GM23338 (cell line): ENCODE measurements around the gene SF3A1. TPM values are rescaled to one million over a fixed set of nuclear protein-coding genes. Genes with fewer than 3 reads are reported as not detected.

Experiments used
- ATAC-seq: fragments of 200-7000 bp; cut with Tn5 transposase; 3 replicates; pipeline ENCODE4 v1.9.1; 2020
- DNase-seq: peaks from one replicate; pipeline ENCODE4 v3.0.0-alpha.2; 2015; ENCODE audit warnings: low spot score
- H2AFZ ChIP-seq: fragments of 200-600 bp; sonication (generic); 2 replicates; pipeline ENCODE4 v1.8.0; 2016; ENCODE audit warnings: antibody characterized with exemption, mild to moderate bottlenecking, moderate library complexity
- H3F3A ChIP-seq: fragments of 200-600 bp; sonication (generic); replicated peaks from 2 replicates; pipeline ENCODE4 v1.8.0; 2017; ENCODE audit warnings: antibody characterized with exemption, mixed run types, low read depth
- H3K27ac ChIP-seq: fragments of 200-600 bp; sonication (generic); 2 replicates; pipeline ENCODE4 v1.6.1; 2016; ENCODE audit warnings: low read depth
- H3K27me3 ChIP-seq: fragments of 200-600 bp; sonication (generic); 2 replicates; pipeline ENCODE4 v1.8.0; 2016; ENCODE audit warnings: mild to moderate bottlenecking, mixed run types, moderate library complexity; ENCODE audit not compliant: insufficient read depth
- H3K36me3 ChIP-seq: fragments of 200-600 bp; sonication (generic); 2 replicates; pipeline ENCODE4 v1.8.0; 2016; ENCODE audit warnings: mild to moderate bottlenecking; ENCODE audit not compliant: insufficient read depth
- H3K4me1 ChIP-seq: fragments of 200-600 bp; sonication (generic); 2 replicates; pipeline ENCODE4 v1.8.0; 2016; ENCODE audit warnings: mild to moderate bottlenecking, moderate library complexity; ENCODE audit not compliant: insufficient read depth
- H3K4me2 ChIP-seq: fragments of 200-600 bp; sonication (generic); 2 replicates; pipeline ENCODE4 v1.7.1; 2017; ENCODE audit warnings: mixed run types
- H3K4me3 ChIP-seq: fragments of 200-600 bp; sonication (generic); 2 replicates; pipeline ENCODE4 v1.6.1; 2016; ENCODE audit warnings: mixed run types
- H3K79me2 ChIP-seq: fragments of 200-600 bp; sonication (generic); replicated peaks from 2 replicates; pipeline ENCODE4 v1.8.0; 2017; ENCODE audit warnings: mild to moderate bottlenecking; ENCODE audit not compliant: insufficient read depth
- H3K9me2 ChIP-seq: fragments of 200-600 bp; sonication (generic); 2 replicates; pipeline ENCODE4 v1.8.0; 2017; ENCODE audit not compliant: insufficient read depth
- H4K20me1 ChIP-seq: fragments of 200-600 bp; sonication (generic); replicated peaks from 2 replicates; pipeline ENCODE4 v1.8.0; 2017; ENCODE audit warnings: mild to moderate bottlenecking; ENCODE audit not compliant: insufficient read depth
- H3K27ac Mint-ChIP-seq: 2 replicates; pipeline ENCODE4 v1.8.0; 2020; ENCODE audit warnings: inconsistent platforms, mild to moderate bottlenecking, moderate library complexity, mixed read lengths
- H3K27me3 Mint-ChIP-seq: 3 replicates; pipeline ENCODE4 v1.8.0; 2022; ENCODE audit warnings: low read depth, mild to moderate bottlenecking, moderate library complexity, mixed read lengths, inconsistent platforms; ENCODE audit not compliant: insufficient read depth, poor library complexity
- H3K36me3 Mint-ChIP-seq: 3 replicates; pipeline ENCODE4 v1.8.0; 2021; ENCODE audit warnings: low read depth, mild to moderate bottlenecking, inconsistent platforms, moderate library complexity, mixed read lengths
- H3K4me1 Mint-ChIP-seq: 3 replicates; pipeline ENCODE4 v1.8.0; 2020; ENCODE audit warnings: mild to moderate bottlenecking, inconsistent platforms, mixed read lengths
- H3K4me3 Mint-ChIP-seq: 3 replicates; pipeline ENCODE4 v1.8.0; 2021; ENCODE audit warnings: moderate library complexity, mild to moderate bottlenecking, inconsistent platforms, mixed read lengths
- H3K9me3 Mint-ChIP-seq: 3 replicates; pipeline ENCODE4 v1.8.0; 2020; ENCODE audit warnings: moderate library complexity, mild to moderate bottlenecking, inconsistent platforms, mixed read lengths
- CREB1 ChIP-seq: fragments of 250-450 bp; sonication (Bioruptor Pico); IDR thresholded peaks from 2 replicates; pipeline ENCODE4 v1.5.0; 2020; ENCODE audit warnings: low read depth, mild to moderate bottlenecking, moderate library complexity
- CTCF ChIP-seq, 2 experiments: fragments of 200-600 bp in 1 of 2; sonication (generic) in 1 of 2; conservative IDR thresholded peaks; 2 replicates each; pipeline versions ENCODE4 v1.5.1 to v1.6.1; 2016 to 2017; ENCODE audit warnings: antibody characterized with exemption in 2 of 2, low read depth in 2 of 2, mild to moderate bottlenecking in 2 of 2, moderate library complexity in 1 of 2
- EZH2 ChIP-seq: fragments of 200-600 bp; sonication (generic); IDR thresholded peaks from one replicate; pipeline ENCODE4 v1.8.0; 2017; ENCODE audit warnings: antibody characterized with exemption, mild to moderate bottlenecking, low read depth; ENCODE audit not compliant: unreplicated experiment
- EZH2phosphoT487 ChIP-seq: fragments of 200-600 bp; sonication (generic); IDR thresholded peaks from one replicate; pipeline ENCODE4 v1.8.1; 2018; ENCODE audit warnings: antibody characterized with exemption; ENCODE audit not compliant: unreplicated experiment
- NANOG ChIP-seq: IDR thresholded peaks from 2 replicates; pipeline ENCODE4 v1.6.1; 2016; ENCODE audit warnings: antibody characterized with exemption, borderline replicate concordance
- REST ChIP-seq: IDR thresholded peaks from one replicate; pipeline ENCODE4 v1.6.1; 2018; ENCODE audit warnings: antibody characterized with exemption; ENCODE audit not compliant: unreplicated experiment
- ZNF114 ChIP-seq: fragments of 250-450 bp; sonication (Bioruptor Pico); IDR thresholded peaks from 2 replicates; pipeline ENCODE4 v1.5.0; 2020; ENCODE audit warnings: mild to moderate bottlenecking, moderate library complexity
- ZNF331 ChIP-seq: fragments of 250-450 bp; sonication (Bioruptor Pico); IDR thresholded peaks from 2 replicates; pipeline ENCODE4 v1.5.0; 2020; ENCODE audit warnings: low read depth, mild to moderate bottlenecking, moderate library complexity
- polyA plus RNA-seq: library from polyadenylated mRNA; unstranded; fragments of >200 nt; fragmentation: Nextera tagmentation; extraction: Ambion mirVana; gene quantifications from 2 replicates; pipeline ENCODE4 v1.2.1, GENCODE V29; 2016
- total RNA-seq: library from RNA; depleted of rRNA; stranded (reverse); fragments of >200 nt; shearing (Covaris generic); gene quantifications from 2 replicates; pipeline ENCODE4 v1.2.3, GENCODE V29; 2014

Gene SF3A1
- total and polyA plus RNA-seq, 2 experiments from 2014 or later, result 107 to 108 TPM

- H3K27ac ChIP-seq, result no peak overlapping the region
- peaks cover 11% of the 10 kb centered on the region for H3F3A ChIP-seq
- no peaks in the 10 kb centered on the region for H3K36me3 ChIP-seq
- Mint-ChIP-seq H3K36me3 (no peaks in the 10 kb centered on the region), H3K27me3 (peaks cover 24% of the 10 kb centered on the region), H3K4me3 (no peak overlapping the region), H3K27ac (no peak overlapping the region), H3K9me3 (no peaks in the 10 kb centered on the region), H3K4me1 (peaks cover 14% of the 10 kb centered on the region; the same call in 2 of the 3 replicates)
- H3K79me2 ChIP-seq, result no peaks in the 10 kb centered on the region
- peaks cover 7% of the 10 kb centered on the region; the same call in 1 of the 2 replicates for H3K27me3 ChIP-seq
- H3K4me3 ChIP-seq, result no peak overlapping the region
- no peaks in the 10 kb centered on the region for H3K9me2 ChIP-seq
- no peaks in the 10 kb centered on the region; the same call in 1 of the 2 replicates for H4K20me1 ChIP-seq
- peaks cover 14% of the 10 kb centered on the region; the same call in 1 of the 2 replicates for H3K4me1 ChIP-seq
- ATAC-seq (peak; percentile 26), DNase-seq (peak; percentile 85)
- TF ChIP-seq REST, result peak; percentile 32
- peak; percentile 78 to 93 for TF ChIP-seq CTCF (conservative IDR thresholded peaks at IDR 0.05; ENCODE audit: low read depth in 2 of 2)
- TF ChIP-seq EZH2phosphoT487, result no peak
- 0 out of 2 replicates have a peak, but pooled peaks have one; percentile 36 for TF ChIP-seq ZNF114
- H2AFZ ChIP-seq, result no peak overlapping the region
- H3K4me2 ChIP-seq, result no peak overlapping the region
These were observed 69.7 kb downstream of the SF3A1 start for GRCh38 chr22:30286813-30287647.

- H3K36me3 Mint-ChIP-seq, result no peaks in the 10 kb centered on the region
- H3K9me3 Mint-ChIP-seq, result no peaks in the 10 kb centered on the region
- no peak overlapping the region for H3K27ac Mint-ChIP-seq
- H2AFZ ChIP-seq, result no peak overlapping the region
- peaks cover 11% of the 10 kb centered on the region for H3F3A ChIP-seq
- H4K20me1 ChIP-seq, result no peaks in the 10 kb centered on the region; the same call in 1 of the 2 replicates
- H3K27me3 Mint-ChIP-seq, result peaks cover 24% of the 10 kb centered on the region
- ATAC-seq (no peak), DNase-seq (no peak)
- H3K36me3 ChIP-seq, result no peaks in the 10 kb centered on the region
- H3K4me3 ChIP-seq, result no peak overlapping the region
- H3K4me3 Mint-ChIP-seq, result no peak overlapping the region
- H3K27ac ChIP-seq, result no peak overlapping the region
- no peaks in the 10 kb centered on the region for H3K79me2 ChIP-seq
- H3K4me1 Mint-ChIP-seq, result peaks cover 14% of the 10 kb centered on the region; the same call in 2 of the 3 replicates
- H3K4me1 ChIP-seq, result peaks cover 14% of the 10 kb centered on the region; the same call in 1 of the 2 replicates
- H3K9me2 ChIP-seq, result no peaks in the 10 kb centered on the region
- peaks cover 7% of the 10 kb centered on the region; the same call in 1 of the 2 replicates for H3K27me3 ChIP-seq
- H3K4me2 ChIP-seq, result no peak overlapping the region
- TF ChIP-seq NANOG (no peak), ZNF114 (no peak), ZNF331 (no peak), EZH2 (no peak), CTCF (conservative IDR thresholded peaks at IDR 0.05; ENCODE audit: low read depth in 2 of 2) (no peak), CREB1 (CRISPR knock-in tag) (no peak)
These were observed 70.4 kb downstream of the SF3A1 start for GRCh38 chr22:30286331-30286730.
